ENCODE measurements around the gene RHOXF2.
"Not testable (repeated sequence)": the region's sequence is repeated elsewhere in the genome, so short reads cannot be mapped to it uniquely, and the experiment has no call there.

RHOXF2 gene, protein sequence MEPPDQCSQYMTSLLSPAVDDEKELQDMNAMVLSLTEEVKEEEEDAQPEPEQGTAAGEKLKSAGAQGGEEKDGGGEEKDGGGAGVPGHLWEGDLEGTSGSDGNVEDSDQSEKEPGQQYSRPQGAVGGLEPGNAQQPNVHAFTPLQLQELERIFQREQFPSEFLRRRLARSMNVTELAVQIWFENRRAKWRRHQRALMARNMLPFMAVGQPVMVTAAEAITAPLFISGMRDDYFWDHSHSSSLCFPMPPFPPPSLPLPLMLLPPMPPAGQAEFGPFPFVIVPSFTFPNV

DNA sequence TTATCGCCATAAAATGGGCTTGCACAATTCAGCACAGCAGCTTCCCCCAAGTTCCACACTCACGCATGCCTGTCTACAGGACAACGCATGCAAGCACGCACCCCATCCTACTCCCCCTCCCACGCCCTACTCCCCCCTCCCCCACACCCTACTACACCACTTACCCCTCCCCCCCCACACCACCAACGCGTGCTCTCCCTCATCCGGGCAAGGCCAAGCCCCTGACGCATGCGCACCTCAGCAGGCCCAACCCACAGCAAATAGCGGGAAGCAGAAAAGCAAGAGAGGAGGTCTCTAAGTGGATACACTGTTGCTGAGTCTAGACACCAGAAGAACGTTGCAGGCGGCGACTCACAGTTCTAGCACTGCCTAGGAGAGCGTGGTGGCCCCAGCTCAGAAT lies at the start of gene RHOXF2:
TSS of gene RHOXF2 (plus strand) at position 301 of the 400 bp plus-strand sequence. CDS start 138 bp downstream, outside the sequence.
- H3K4me3 ChIP-seq (ENCODE audit: low read length), result not testable (repeated sequence)

DNA sequence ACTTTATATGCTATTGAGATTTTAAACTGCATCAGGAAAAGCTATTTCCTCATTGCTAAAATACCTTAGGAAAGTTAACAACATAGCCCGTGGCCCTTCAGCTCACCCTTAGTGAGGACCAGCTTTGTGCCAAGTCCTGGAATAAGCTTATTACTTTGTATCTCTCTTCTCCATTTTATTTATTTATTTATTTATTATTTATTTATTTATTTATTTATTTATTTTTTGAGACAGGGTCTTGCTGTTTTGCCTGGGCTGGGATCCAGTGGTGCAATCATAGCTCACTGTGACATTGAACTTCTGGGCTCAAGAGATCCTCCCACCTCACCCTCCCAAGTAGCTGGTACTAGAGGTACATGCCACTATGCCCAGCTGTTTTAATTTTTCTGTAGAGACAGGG lies 49.0 kb upstream of the RHOXF2 start:
- TF ChIP-seq ZNF274 (IDR thresholded peaks at IDR 0.05; ENCODE audit: low read depth, low read length), result no peak
- no peak overlapping the region for H3K4me3 ChIP-seq (ENCODE audit: low read length)

DNA sequence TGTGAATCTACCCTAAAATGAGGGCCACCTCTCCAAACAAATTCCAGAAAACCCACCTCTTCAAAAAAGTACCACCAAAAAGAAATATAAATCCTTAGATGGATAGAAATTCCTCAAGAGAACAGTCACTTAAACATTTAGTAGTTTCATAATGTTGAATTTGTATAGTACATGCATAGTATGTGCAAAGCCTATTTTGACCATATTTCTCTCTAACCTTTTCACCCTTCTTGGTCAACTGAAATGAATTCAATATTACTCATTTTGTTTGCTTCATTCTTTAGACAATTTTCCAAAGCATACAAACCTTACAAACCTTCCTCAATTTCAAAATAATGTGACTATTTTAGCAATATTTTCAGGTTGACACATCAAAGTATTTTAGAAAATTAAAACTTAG lies 46.8 kb upstream of the RHOXF2 start:
- no peak for TF ChIP-seq ZNF274 (IDR thresholded peaks at IDR 0.05; ENCODE audit: low read depth, low read length)
- H3K4me3 ChIP-seq (ENCODE audit: low read length), result no peak overlapping the region

DNA sequence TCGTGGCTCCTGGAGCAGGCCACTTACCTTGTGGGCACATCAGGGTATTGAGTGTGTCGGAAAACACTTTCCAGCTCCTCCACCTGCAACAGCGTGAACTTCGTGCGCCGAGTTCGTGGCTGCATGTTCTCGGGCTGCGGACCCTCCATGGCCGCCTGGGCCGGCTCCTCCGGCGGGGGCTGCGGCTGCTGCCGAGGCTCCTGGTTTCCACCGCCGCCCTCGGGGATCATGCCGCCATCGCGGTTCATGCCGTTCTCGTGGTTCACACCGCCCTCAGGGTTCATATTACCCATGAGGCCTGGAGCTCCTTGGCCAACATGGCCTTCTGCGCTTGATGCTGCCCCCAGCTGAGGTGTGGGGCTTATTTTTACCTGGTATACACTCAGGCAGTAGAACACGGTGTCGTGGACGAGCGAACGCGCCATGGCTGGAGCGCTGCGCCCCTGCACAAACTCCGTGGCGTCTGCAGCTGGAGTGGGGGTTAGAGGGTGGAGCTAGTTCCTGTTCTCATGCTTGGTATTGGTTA lies 42.9 kb upstream of the RHOXF2 start, which contains the start of gene RHOXF1:
TSS of gene RHOXF1 (minus strand) at position 476 of the 526 bp plus-strand sequence. CDS start at position 425, 51 bp downstream.
- no peak for TF ChIP-seq ZNF274 (IDR thresholded peaks at IDR 0.05; ENCODE audit: low read depth, low read length)
- H3K4me3 ChIP-seq (ENCODE audit: low read length), result no peak within 1 kb of the TSS

DNA sequence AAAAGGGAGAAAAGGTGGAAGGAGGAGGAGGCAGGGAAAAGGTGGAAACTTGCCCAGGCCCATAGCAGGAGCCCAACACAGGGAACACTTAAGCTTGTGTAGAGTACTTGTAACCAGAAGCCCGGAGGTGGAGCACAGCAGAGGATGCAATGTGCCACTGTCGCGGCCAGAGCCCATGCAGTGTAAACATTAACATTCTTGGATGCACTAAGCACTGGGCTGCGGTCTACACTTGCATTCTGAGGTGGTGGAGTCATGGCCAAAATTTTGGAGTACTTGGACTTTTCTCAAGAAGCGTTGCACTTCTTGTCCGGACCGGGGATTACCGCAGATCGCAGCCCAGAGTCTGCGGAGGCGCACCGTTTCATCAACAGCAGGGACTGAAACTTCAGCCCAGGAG lies 38.2 kb upstream of the RHOXF2 start:
- TF ChIP-seq ZNF274 (IDR thresholded peaks at IDR 0.05; ENCODE audit: low read depth, low read length), result no peak
- no peak overlapping the region for H3K4me3 ChIP-seq (ENCODE audit: low read length)

DNA sequence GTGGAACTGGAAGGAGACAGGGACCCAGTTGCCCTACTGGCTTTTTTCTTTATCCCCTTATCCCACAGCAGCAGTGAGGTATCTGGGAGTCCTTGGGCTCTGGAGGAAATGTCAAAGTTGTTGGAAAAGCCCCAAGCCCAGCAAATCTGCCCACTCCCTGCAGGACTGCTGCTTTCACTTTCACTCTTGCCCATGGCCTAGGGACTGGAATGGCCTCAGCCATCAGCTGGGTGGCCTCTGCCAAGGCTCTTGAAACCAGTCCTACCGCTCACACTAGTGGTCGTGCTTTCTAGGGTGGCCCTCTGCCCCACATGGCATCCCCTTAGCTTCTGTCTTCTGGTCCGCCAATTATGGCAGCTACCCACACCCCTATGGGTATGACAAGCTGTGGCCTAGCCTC lies 33.0 kb upstream of the RHOXF2 start:
- H3K4me3 ChIP-seq (ENCODE audit: low read length), result no peak overlapping the region
- no peak for TF ChIP-seq ZNF274 (IDR thresholded peaks at IDR 0.05; ENCODE audit: low read depth, low read length)

DNA sequence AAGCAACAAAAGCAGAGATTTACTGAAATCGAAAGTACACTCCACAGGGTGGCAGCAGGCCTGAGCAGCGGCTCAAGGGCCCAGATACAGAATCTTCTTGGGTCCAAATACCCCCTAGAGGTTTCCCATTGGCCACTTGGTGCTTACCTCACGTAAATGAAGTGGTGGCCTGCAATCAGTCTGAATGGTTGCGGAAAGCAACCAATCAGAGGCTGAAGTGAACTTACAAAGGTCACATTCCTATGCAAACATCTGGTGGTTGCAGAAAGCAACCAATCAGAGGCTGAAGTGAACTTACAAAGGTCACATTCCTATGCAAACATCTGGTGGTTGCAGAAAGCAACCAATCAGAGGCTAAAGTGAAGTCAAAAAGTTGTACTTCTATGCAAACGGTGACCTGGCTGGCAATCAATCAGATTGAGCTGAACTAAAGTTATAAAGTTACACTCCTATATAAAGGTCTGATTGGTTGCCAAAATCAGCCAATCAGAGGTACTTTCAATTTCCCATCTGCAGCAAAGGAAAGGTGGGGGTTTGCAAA lies 30.0 kb upstream of the RHOXF2 start:
- not testable (repeated sequence) for H3K4me3 ChIP-seq (ENCODE audit: low read length)

DNA sequence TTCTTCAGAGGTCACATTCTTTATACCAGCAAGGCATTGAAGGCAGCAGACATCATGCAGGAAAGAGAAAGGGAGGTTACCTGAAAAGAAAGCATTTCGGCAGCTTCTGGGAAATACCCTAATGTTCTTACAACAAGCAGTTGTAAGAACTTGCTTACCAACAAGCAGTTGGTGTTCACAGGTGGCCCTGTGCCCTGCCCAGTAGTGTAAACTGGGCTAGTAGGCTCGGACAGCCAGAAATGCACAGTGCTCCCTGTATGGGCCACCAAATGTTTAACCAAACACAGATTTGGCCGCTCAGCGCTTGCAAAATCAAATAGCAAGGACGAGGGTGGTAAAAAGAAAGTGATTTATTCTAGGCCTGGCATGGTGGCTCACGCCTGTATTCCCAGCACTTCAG lies 22.3 kb upstream of the RHOXF2 start:
- H3K4me3 ChIP-seq (ENCODE audit: low read length), result no peak overlapping the region
- TF ChIP-seq ZNF274 (IDR thresholded peaks at IDR 0.05; ENCODE audit: low read depth, low read length), result no peak

DNA sequence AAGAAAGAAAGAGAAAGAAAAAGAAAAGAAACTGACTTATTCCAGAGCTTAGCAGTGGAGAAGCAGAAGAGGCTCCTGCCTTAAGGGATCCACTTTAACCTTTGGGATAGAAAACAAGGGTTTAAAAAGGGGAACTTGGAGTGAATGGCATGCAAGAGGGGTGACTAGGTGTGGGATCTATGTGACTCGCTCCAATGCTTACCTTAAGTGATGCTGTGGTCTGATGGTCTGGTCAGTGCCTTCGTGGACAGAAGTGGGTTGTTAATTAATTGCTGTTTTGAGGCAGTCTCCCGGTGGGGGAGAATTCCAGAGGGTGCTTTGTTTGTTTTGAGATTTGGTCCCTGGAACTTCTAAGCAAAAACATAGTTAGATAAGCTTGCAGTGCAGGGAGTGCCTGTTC lies 21.6 kb upstream of the RHOXF2 start:
- no peak for TF ChIP-seq ZNF274 (IDR thresholded peaks at IDR 0.05; ENCODE audit: low read depth, low read length)
- H3K4me3 ChIP-seq (ENCODE audit: low read length), result no peak overlapping the region

DNA sequence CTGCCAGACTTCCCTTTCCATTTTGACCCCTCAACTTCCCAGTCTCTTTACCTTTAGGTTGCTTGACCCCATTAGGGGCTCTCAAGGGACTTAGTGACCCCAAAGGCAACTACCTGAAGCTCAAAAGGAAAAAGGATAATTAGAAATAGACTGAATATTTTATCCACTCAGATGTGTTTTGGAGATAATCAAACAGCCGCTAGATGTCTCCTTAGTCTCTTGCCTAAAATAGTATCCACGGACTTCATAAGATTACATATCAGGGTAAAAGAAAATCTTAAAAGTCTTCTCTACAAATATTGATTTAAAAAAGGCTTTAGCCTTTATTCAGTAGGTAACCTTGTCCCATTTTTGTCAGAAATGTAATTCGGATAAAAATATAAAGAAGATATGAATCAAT lies 21.0 kb upstream of the RHOXF2 start:
- no peak overlapping the region for H3K4me3 ChIP-seq (ENCODE audit: low read length)
- no peak for TF ChIP-seq ZNF274 (IDR thresholded peaks at IDR 0.05; ENCODE audit: low read depth, low read length)

DNA sequence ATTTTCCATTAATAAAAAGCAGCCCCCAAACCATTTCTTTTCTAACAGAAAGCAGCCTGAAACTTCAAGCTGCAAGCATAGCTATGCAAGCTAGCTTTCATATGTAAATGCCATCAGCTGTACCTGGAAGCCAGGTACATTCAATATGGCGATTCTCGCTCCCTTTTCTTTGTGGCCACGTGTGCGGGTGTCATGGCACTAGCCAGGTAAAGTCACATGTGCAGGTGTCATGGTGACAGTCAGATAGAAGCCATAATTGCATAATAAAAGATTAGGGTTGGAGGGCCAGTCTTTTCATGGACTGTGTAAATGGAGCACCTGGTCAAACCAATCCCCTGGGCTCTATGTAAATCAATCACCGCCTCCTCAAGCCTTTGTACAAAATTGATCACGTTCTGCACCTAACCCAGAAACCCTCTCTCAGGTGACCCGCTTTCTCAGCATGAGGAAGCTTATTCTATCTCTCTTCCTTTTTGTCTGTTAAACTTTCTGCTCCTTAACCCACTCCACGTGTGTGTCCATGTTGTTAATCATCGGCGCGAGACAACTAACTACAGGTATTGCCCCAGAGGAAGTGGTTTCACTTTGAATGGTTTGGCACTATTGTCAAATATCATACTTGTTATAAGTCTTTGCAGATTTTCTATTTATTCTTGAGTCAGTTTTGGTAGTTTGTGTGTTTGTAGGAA lies 18.0 kb upstream of the RHOXF2 start:
- TF ChIP-seq ZNF274 (IDR thresholded peaks at IDR 0.05; ENCODE audit: low read depth, low read length), result no peak
- no peak overlapping the region for H3K4me3 ChIP-seq (ENCODE audit: low read length)

DNA sequence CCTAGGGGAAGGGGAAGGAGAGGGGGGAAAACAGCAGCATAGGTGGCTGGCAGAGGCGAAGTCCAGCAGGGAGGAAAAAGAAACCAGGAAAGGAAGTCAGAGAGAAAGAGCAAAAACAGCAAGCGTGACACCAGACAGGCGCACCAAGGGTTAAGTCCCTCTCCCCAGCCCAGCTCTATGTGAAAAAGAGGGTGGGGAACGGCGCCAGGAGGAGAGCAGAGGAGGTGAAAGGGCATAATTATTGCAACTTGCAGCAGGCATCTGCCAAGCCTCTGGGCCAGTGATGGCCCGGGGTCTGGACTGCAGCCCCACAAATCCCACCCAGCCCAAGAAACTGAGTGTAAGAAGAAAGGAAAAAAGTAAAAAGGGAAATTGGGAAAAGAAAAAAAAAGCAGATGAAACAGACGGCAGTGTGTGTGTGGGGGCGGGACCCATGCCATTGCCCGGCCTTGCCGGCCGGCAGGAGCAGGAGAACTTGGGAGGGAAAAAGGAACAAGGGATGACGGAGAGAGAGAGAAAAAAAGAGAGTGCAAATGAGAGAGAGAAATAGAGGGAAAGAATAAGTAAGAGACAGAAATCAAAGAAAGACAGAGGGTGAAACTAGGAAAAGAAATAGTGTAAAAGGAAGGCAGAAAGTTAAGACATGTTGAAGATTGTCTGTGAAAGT lies 14.1 kb upstream of the RHOXF2 start:
- H3K4me3 ChIP-seq (ENCODE audit: low read length), result no peak overlapping the region

DNA sequence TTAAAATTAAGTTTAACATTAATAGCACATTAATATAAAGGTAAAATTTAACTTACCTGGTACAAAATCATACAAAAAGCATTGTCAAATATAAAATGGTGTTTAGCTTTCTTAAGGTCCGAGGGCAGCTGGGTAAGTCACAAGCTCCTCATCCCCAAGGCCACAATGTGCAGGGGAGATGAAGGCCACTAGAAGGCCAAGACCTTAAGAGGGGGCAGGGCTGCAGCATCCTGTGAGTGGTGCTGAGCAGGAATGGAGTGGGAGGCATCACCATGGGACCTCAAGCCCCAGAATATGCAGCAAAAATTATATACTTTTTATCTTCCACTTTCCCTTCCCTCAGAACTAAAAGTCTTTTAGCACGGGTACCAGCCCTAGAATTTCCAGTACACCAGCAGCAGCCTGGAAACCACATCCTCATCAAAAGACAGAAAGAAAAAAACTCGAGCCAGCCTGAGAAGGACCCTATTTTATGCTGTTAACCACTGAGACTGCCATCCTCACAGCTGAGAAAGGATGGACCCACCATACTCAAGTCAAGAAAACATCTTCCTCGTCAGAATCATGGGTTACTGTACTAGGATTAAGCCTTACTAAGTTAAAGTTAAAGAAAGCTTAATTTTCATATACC lies 13.0 kb upstream of the RHOXF2 start:
- TF ChIP-seq ZNF274 (IDR thresholded peaks at IDR 0.05; ENCODE audit: low read depth, low read length), result no peak
- H3K4me3 ChIP-seq (ENCODE audit: low read length), result no peak overlapping the region

More for the DNA sequence above, 14.1 kb upstream of the RHOXF2 start:
- no peak for TF ChIP-seq ZNF274 (IDR thresholded peaks at IDR 0.05; ENCODE audit: low read depth, low read length)

DNA sequence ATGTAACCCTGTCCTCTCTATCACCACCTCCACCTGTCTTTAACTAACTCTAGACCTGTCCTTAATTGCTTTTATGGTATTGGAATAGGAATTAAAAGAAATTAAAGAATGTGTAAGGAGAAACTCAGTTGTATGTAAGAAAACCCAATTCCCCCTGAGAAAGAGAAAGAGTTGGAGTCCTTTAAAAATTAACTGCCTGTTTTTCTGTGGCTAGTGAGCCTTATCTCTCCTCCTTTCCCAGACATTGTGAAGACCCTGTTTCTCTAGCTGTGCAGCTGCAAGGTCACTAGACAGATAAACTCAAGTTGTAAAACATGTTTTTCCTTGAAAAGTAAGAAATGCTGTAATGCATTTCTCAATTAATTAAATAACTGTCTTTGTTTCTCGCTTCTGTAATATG lies 12.1 kb upstream of the RHOXF2 start:
- not testable (repeated sequence) for H3K4me3 ChIP-seq (ENCODE audit: low read length)
